GM19240 (cell line): Measurements from ENCODE around the gene SEMA7A.

Experiments
- DNase-seq: peaks from one replicate; pipeline ENCODE4 v3.0.0; 2011; ENCODE audit warnings: low spot score; ENCODE audit not compliant: insufficient read length

Gene SEMA7A

DNA sequence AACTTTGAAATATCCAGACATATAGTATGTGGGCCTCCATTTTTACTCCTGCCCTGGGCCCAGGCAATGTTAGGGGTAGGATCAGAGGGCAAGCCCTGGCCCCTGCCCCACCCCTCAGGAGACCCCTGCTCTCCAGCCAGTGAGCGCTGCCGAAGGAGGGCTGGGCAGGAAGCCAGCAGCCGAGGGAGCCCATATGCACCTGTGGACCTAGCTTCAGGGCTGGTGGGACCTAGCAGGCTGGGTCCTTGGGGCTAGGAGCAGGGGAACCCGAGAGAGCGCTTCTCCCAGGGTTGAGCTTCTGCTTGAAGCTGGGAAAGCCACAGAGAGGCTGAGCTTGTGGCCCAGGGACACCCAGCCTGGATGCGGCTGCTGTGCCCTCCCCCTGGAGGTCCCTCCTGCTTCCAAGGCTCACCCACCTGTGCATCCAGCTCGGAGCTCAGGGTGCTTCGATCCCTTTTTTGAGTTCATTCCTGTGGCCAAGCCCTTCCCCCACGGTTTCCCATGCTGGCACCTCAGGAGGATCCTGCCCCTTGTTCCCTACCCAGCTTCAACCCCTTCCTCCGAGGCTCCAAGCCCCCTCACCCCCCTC lies 45.3 kb downstream of the SEMA7A start:
- no peak for DNase-seq

DNA sequence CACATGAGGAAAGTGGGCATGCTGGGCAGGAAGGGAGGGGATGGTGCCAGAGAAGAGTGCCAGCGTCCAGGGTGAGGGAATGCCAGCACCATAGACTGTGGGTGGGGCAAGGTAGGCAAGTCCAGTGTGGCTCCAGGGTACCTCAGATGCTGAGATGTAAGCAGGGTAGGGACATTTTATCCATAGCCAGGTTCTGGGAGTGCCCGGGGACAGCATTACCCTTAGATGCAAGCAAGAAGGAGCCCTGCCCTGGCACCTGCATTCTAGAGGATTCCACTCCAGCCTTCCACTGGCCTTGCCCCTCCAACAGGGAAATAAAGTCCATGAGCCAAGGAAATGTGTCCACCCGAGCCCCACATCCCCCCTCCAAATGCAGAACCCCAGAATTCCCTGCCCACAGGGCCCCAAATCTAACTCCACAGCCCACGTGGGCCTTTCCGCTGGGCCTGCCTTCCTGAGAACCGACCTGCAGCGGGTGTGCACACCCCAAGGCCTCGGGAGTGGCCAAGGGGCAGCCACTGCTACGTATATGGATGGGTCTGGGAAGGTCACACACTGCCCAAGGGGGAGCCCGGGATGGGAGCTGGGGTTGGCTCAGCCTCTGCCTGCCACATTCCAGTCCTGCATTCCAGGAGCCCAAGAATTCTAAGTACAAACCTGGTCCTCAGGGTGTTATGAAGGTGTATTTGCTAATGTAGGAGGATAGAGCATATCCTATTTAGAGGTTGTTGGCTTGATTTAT lies 46.0 kb downstream of the SEMA7A start:
- DNase-seq = no peak

DNA sequence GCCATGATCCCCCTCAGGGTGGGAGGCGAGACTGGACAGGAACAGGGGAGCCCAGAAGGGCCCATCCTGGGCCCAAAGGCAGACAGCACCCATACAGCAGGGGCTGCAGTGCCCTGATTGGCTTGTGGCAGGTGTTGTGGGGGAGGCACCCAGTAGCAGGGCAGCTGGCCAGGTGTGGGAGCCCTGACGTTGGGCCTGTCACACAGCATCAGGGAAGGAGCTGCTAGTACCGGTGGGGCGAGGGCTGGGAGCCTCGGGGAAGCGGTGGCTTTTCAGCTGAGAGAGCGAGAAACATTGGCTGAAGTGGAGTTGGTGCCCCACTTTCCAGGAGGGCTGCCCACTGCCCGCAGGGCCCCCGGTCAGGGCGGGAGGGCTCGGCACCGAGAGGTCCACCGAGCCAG lies 46.6 kb downstream of the SEMA7A start:
- no peak for DNase-seq

DNA sequence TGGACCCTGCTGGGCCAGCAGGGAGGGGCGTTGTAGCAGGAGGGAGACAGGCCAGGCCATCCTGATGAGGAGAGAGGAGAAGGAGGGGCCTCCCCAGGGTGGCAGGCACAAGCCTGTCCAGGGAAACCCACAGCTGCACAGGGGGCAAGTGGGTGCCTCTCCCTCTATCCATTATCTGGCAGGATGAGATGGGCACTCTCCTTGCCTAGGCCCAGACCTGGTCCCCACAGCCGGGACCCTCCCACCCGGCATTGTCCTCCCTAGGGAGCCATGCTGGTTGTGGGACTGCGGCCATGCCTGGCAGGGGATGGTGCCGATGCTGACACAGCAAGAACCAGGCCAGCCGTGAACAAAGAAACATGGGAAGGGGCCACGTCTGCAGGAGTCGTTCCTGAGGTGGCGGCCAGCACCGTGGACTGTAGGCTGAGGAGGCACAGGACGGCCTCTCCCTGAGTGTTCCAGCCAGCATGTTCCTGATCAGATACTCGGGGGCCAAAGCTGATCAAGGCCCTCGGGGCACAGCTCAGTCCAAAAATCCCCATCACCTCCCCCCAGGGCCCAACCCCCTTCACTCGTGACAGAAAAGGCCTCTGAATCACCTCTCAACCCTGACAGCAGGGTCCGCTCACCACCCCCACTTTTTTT lies 47.1 kb downstream of the SEMA7A start:
- no peak for DNase-seq

DNA sequence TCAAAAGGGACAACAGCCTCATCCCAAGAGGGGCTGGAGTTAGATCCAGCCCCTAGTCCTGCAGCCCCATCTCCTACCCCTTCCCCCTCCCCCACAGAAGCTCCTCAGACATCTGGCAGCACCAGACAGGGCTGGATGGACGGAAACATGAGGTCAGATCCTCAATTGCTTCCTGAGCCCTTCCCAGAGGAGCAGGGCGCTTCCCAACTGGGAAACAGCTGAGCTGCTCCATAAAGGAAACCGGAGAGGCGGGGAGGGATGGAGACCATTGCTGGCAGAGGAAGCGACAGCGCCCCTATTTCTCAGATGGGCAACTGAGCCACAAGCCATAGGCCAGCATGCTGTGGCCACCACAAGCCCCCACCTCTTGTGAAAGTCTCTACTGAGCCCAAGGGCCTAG lies 48.0 kb downstream of the SEMA7A start:
- no peak for DNase-seq

DNA sequence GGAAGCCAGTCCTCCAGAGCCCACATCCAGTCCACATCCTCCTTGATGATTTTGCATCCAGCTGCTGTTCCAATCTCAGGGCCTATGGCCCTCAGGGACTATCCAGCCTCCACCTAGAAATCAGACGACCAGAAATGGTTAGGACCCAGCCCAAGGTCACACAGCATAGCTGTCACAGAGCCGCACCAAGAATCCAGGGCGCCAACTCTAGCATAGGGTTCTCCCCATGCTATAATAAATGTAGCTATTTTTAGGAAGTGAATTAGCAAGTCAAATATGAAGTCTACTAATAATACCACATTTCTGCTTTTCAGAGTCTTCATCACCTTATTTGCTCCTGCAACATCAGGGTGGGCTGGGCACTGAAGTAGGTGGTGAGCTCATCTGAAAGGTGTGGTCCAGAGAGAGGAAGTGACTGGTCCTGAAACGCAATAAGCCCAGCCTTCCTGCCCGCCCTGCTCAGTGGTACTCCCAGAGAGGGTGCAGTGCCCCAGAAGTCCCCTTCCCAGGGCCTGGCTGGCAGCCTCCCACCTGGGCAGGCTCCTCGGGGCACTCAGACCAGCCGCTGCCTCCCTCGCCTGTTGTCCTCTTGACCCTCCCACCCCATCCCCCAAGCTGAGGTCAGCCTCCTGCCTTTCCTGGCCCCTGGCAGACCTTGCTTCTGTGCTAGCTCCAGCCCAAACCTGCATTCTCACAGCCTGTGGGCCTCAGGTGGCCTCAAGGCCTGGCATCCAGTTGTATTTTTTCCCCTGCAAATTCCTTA lies 48.7 kb downstream of the SEMA7A start:
- DNase-seq = no peak

DNA sequence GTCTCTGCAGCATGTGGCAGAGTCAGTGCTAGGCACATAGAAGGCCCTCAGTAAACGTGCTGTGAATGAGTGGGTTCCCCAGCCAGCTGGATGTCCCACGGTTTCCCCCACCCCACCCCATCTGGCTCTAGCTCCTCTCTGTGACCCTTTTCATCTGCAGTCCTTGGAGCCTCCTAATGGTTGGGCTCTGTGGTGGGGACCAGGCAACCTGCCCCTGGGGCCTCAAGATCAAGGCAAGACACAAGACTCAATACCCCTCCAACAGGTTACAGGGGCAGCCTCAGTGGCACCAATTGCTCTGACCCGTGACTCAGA lies 49.2 kb downstream of the SEMA7A start:
- DNase-seq = no peak

DNA sequence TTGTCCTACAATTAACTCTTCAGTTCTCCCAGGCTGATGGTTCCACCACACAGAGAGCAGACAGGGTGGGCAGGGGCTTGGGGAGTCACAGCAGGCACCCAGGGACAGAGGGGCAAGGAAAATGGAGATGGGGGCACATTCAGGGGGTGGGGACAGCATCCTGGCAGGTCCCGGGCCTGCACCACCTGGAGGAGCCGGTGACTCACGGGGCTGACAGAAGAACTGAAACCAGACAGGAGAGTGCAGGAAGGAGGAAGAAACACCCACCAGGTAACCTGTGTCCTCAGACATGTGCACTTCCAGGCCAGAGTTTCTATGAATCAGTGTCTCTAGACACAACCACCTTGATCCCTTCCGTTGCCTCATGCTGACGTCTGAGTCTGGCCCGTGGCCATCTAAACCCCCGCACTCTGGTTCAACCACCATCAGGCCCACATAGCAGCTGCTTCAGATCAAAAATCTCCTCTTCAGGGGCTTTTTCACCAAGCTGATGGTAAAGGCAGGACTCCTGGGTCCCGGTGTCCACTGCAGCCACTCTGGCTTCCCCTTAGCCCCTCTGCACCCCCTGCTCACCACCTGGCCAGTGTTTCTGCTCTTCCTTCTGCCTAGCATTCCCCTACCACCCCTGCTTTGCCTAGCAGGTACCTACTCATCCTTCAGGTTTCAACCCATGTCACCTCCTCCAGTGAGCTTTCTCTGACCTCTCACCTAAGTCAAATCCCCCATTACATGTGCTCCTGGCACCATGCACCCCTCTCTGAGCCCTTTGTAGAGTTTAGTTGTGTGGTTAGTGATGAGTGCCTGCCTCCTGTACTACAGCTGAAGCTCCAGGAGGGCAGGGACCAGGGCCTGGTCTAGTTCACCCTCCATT lies 49.8 kb downstream of the SEMA7A start:
- DNase-seq = no peak

DNA sequence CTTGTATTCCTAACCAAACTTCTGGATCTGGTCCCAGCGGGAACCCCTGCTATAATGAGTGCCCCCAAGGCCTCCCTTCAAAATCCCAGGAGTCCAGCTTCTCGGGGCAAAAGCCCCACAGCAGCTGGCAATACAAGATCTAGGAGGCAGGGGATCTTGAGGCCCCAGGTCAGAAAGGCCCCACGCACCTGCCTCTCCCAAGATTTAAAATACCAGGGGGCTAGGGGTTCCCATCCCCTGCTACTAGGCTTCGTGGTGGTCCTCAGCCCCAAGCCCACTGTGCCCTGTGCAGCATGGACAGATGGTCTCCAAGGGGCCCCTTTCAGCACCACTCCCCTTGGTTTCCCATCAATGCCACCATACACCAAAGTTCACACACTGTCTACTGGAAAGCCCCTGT lies 50.5 kb downstream of the SEMA7A start:
- DNase-seq = no peak

DNA sequence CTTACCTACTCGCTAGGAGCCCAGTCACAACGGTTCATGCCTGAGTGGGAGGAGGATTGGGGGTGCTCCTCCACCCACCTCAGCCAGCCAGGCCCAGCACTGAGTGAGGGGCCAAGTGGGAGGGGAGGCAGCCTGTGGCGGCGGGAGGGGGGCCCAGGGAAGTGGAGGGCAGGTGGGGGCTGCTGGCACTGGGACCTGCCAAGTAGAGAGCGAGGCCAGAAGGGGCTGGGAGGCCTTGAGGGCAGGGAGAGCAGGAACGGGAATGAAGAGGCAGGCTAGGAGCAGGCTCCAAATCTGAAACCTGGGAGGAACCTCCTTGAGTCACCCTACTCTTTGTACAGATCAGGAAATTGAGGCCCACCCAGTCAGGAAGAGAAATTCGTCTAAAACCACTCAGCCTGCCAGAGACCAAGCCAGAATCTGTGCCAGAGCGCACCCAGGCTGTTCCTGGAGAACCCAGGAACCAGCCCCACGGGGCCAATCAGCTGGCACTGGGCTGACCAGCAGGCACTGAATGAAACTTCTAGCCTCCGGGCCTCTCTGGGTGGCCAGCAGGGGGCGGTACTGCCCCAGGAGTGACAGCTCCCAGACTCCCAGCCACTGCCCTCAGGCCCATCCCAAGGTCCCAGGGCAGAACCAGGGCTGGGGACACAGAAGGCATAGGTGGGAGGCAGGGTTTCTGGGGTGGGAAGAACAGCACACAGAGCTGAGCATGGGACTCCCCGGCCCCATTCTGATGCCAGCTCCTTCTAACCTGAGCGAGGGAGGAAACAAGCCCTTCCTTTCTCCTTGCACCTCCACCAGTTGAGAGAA lies 51.5 kb downstream of the SEMA7A start:
- DNase-seq = no peak

DNA sequence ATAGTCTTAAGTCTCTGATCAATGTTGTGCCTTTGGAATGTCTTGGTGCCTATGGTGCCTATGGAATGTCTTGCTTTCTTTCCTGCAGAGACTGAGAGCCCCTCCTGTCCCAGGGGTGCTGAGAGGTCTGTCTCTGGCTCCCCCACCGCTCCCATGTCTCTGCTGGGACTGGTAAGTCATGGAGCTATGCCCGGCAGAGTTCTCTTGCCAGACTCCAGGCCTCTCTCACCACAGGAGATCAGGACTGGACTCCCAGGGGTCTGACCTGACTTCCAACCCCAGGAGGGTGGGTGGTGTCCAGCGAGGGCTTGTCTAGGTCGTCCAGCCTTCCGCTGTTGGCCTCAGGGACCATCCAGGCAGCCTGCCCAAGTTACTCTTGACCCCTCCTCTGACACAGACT lies 52.3 kb downstream of the SEMA7A start:
- DNase-seq = no peak

DNA sequence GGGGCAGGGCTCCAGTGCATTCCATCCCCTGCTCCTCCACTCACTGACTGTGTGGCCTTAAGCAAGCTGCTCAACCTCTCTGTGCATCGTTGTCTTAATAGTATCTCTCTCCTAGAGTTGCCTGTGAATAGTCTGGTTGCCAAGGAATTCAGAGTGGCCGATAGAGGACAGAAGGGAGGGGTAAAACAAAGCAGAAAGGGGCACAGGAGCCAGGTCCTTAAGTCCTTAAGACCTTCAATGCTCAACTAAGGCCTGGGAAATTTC lies 52.6 kb downstream of the SEMA7A start:
- no peak for DNase-seq

DNA sequence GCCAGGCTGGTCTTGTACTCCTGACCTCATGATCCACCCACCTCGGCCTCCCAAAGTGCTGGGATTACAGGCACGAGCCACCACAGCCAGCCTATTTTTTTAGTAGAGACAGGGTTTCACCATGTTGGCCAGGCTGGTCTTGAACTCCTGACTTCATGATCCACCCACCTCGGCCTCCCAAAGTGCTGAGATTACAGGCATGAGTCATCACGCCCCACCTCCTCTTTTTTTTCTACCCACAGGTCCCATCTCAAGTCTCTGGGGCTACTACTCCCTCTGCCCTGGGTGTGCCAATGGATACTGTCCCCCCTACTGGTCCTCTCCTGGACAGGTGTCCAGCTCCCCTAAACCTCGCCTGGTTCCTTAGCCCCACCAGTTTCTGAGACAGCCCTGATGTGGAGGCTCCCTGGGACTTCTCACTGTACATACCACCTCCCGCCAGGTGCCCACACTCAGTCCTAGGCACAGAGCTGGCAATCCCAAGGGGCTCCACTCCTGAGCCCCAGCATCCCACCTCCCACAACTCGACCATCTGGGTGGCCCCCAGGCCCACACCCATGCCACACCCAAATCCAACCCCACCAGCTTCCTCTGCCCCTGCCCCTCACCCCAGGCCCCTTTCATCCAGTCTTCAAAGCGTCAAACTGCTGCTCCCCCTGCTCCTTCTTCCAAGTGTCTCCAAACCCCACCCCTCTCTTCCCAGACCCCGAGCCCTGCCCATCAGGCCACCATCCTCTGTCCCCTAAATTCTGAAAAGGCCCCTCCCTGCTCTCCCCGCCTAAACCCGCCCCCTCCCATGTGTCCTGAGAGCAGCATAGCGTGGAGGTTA lies 53.2 kb downstream of the SEMA7A start:
- no peak for DNase-seq

DNA sequence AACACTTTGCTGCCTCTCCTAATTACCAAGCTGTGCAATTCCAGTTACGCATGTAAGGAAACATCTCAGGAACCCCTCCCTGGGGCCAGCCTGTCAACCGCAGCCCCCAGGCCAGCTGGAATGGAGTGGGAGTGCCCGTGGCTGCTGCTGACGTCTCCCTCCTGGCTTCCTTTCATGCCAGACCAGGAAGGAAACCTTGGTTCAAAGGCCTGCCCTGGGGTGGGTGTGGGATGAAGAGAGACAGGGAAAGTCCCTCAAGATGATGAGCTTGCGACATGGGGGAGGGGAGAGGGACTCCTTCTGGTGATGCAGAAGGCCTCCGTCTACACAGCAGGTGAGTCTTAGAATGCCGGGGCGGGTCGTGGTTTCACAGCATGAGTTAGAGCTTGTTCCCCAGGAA lies 54.9 kb downstream of the SEMA7A start:
- no peak for DNase-seq

DNA sequence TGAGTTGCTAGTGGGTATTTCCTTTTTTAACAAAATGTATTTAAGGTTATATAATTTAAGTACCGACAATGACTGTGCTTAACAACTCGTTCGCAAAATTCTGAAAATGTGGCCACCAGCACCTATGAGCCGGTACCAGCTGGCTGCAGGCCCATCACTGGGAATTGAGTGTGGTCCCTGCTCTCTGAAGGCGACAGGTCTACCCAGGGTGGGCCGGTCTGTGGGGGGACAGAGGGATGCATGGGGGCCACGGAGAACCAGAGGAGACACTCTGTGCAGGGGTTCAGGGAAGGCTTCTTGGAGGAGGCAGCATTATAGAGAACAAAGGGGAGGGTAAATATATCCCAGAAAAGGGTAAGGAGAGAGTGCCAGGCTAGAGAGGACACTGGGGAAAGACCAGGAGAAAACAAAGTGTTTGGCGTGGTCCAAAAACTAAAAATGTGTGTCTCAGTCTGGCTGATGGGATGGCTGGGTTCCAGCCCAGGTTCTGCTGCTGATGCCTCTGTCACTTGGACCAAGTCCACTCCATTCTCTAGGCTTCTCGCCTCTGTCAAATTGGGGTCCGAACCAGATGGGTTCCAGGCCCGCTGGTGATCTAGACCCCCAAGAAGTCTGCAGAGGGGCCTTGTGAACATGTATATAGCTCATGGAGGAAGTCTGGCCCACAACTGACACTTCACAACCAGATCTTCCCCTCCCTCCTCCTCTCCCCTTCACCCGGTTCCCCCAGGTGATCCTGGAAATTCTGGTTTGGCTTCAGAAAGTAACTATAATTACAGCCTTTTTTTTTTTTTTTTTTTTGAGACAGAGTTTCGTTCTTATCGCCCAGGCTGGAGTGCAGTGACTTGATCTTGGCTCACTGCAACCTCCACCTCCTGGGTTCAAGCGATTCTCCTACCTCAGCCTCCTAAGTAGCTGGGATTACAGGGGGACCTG lies 55.7 kb downstream of the SEMA7A start:
- DNase-seq = no peak

DNA sequence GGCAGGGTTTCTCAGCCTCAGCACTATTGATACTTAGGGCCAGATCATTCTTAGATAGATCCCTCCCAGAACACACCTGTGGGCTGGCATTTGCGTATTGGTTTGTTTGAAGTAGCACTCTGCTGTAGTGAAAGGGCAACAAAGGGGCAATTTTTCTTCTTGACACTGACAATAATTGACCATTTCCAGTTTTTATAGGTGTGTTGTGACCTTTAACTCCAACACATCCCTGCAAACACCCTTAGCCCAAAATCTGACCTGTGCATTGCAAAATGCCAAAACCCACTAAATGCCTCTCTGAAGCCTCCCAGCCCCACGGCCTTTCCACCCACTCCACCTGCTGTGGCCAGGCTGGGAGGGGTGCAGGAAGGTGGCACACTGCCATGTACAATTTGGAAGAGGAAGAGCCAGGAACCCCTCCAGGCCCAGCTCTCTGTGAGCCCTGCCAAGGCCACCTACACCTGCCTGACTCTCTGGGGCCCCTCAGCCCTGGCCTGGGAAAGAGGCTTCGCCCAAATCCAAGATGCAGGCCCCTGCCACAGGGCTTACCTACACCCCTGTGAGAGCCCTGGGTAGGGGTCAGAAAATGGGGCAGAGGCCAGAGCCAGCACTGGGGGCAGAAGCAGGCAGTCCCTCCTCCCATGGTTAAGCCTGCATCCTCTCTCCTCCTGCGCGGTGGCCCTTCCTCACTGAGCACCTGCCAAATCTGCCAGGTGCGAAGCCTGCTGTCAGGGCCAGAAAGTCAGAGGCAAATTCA lies 56.8 kb downstream of the SEMA7A start:
- no peak for DNase-seq

DNA sequence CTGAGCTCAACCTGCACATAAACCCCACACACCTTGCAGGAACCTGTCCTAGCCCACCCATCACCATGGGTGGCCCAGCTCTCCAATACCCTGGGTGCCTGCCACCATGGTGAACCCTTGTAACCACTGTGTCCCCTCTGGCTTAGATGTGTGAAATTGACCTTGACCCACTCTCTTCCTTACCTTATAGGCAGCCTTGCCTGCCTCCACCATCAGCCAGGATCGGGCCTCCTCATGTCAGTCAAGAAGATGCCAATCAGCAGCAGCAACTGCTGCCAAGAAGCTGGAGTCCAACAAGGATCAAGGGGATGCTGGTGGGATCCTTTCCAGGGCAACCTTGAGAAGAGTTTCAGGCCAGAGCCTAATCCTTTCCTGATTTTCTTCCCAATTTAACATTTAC lies 57.5 kb downstream of the SEMA7A start:
- no peak for DNase-seq

DNA sequence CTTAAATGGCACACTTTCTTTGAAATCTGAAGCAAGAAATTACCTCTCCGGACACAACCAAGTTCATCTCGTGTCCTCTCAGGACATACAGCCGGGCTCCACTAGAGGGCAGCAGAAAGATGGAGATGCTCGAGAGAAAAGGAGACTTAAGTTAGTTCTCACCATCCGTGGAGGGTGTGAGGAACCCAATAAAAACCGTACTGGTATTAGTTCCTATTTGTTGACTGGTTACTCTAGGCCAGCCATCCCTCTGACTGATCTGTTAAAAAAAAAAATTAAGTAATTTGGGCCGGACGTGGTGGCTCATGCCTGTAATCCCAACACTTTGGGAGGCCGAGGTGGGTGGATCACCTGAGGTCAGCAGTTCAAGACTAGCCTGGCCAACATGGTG lies 58.5 kb downstream of the SEMA7A start:
- DNase-seq = peak; percentile 63
